ENCODE results near the gene AADACL4.
"Not testable (repeated sequence)": the region's sequence is repeated elsewhere in the genome, so short reads cannot be mapped to it uniquely, and the experiment has no call there.

AADACL4 gene

DNA sequence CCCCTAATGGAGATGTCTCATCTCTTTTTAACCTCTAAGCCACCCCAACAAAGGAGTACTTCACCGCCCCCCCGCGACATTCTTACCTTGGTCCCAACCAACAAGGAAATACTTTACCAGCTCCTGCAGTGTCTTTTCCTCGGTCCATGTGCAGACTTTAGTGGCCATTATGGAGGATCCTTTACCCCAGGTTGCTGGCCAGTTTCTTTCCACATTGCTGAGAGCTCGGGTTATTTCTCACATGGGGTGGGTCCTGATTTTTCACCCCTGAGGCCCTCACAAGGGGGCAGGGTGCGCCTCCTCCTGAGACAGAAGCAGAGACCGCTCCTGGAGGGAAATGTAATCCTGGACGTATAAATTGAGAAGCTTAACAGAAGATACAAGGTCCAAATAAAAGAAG, 69.0 kb downstream of the AADACL4 start:
- no peak for DNase-seq

DNA sequence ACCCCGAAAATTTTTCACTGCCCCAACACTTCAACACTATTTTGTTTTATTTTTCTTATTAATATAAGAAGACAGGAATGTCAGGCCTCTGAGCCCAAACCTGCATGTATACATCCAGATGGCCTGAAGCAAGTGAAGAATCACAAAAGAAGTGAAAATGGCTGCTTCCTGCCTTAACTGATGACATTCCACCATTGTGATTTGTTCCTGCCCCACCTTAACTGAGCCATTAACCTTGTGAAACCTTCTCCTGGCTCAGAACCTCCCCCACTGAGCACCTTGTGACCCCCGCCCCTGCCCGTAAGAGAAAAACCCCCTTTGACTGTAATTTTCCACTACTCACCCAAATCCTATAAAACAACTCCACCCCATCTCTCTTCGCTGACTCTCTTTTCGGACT, 69.8 kb downstream of the AADACL4 start:
- not testable (repeated sequence) for DNase-seq

DNA sequence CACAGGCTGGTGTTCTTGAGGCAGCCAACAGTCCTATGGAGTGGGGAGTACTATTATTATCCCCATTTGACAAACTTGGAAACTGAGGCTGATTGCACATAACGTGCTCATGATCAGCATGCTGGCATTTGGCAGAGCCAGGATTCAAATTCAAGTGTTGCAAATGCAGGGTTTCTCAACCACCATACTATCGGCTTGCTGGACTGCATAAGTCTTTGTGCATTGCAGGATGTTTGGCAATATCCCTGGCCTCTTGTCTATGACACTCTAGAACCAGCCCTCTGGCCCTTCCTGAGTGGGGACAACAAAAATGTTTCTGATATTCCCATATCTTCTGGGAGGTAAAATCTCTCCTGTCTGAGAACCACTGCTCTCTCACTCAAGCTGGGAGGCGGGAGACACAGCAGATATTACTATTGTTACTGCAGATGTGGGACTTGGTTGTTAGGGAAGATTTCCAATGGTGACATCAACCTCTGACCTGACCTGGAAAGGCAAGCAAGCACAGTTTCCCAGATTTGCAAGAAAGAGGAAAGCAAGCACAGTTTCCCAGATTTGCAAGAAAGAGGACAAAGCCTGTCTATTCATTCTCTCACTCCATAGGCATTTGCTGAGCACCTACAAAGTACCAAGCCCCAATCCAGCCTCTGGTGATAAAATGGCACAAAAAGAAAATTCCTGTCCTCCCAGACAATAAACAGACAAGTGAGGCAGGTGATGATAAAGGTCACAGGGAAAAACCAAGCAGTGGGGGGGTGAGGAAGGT, 71.0 kb downstream of the AADACL4 start:
- DNase-seq, result no peak

DNA sequence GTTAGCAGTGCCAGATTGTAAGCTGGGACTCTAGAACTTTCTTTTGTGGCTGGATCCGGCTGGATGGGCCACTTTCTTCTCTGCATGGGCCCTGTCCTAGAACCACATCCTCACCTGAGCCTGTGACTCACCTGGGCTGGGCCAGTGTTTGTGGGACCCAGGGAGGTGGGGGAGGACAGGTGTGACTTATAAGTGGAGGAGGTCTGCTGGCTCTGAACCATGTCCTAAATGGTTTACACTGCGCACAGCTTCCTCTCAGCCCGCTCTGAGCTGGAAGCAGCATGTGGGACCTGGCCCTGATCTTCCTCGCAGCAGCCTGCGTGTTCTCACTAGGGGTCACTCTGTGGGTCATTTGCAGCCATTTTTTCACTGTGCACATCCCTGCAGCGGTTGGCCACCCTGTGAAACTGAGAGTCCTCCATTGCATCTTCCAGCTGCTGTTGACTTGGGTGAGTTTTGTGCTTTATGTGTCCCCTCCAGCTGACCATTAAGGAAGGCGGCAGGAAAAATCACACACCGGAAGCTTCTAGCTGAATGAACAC, 72.1 kb downstream of the AADACL4 start, which contains the start of gene AADACL3:
Gene AADACL3 (plus strand): TSS at position 215 of the 542 bp plus-strand sequence. CDS start 67 bp downstream, at position 282.
- no peak for DNase-seq

Data from activated gamma-delta T cell (primary cell).